NCI-H69 (cell line): ENCODE measurements around the gene USP36.

Experiments
- DNase-seq: peaks from one replicate; lab custom pipeline; 2025; lab: John Stamatoyannopoulos, UW

USP36 gene

GRCh38 chr17:78815696-78816095, 24.9 kb downstream of the USP36 start:
- no peak for DNase-seq

DNA sequence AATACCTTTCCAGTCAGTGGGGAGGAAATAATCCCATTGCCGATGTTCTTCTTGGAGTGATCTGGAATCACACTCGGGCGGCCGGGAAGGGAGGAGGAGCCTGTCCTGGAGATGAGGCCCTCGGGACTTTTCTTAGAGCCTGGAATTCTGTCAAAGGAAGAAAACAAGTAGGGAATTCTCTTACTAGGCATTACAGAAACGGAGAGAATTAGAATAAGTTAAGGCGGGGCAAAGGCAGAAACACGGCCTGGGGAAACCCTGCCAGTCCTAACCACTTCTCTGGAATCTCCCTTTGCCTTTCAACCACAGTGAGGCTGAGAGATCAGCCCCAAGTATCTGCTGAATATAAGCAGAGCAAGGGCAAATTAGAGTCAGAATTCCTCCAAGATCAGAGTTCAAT, 27.8 kb downstream of the USP36 start:
- DNase-seq: no peak

DNA sequence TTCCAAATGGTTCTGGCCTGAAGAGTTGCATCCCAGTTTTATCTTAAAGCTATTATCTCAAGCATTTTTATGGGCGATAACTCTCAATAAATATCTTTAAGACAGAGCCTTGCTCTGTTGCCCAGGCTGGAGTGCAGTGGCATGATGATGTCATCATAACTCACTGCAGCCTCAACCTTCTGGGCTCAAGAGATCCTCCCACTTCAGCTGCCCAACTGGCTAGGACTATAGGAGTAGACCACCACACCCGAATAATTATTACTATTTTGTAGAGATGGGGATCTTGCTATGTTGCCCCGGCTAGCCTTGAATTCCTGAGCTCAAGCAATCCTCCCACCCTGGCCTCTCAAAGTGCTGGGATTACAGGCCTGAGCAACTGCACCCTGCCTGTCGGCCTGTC, 32.5 kb downstream of the USP36 start:
- no peak for DNase-seq

GRCh38 chr17:78806451-78806850, 34.2 kb downstream of the USP36 start:
- no peak for DNase-seq

GRCh38 chr17:78805301-78805700, 35.3 kb downstream of the USP36 start:
- no peak for DNase-seq

GRCh38 chr17:78804777-78805176, 35.8 kb downstream of the USP36 start:
- DNase-seq: no peak

DNA sequence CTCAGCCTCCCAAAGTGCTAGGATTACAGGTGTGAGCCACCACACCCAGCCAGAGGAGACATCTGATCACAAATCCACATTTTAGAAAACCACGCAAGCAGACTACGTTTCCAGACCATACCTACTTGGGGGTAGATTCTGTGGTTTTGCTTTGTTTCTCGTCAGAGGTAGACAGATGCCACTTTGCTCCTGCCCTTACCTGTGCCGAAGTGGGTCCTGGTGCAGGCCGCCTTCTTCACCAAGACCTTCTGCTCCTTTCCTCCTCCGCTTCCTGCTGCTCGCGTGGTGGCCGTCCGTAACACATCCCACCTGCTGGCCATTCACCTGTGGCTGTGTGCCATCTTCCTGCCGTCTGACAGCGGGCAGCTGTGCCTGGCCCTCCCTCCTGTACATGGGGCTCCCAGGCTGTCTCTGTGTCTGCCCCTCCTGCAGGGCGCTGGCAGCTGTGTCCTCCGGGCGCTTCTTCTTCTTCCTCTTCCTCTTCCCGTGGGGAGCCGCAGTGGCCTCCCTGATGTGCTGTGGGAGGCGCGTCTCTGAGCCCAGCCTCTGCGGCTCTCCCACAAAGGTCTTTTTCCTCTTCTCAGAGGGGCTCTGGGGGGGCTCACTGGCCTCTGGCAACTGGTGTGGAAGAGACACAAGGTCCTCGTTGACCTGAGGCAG, 37.3 kb downstream of the USP36 start:
- no peak for DNase-seq

- DNase-seq: no peak
These were observed 38.2 kb downstream of the USP36 start for GRCh38 chr17:78802459-78802858.

- DNase-seq: no peak
These were observed 38.6 kb downstream of the USP36 start for GRCh38 chr17:78802008-78802407.

GRCh38 chr17:78800132-78800931, 40.3 kb downstream of the USP36 start:
- no peak for DNase-seq

DNA sequence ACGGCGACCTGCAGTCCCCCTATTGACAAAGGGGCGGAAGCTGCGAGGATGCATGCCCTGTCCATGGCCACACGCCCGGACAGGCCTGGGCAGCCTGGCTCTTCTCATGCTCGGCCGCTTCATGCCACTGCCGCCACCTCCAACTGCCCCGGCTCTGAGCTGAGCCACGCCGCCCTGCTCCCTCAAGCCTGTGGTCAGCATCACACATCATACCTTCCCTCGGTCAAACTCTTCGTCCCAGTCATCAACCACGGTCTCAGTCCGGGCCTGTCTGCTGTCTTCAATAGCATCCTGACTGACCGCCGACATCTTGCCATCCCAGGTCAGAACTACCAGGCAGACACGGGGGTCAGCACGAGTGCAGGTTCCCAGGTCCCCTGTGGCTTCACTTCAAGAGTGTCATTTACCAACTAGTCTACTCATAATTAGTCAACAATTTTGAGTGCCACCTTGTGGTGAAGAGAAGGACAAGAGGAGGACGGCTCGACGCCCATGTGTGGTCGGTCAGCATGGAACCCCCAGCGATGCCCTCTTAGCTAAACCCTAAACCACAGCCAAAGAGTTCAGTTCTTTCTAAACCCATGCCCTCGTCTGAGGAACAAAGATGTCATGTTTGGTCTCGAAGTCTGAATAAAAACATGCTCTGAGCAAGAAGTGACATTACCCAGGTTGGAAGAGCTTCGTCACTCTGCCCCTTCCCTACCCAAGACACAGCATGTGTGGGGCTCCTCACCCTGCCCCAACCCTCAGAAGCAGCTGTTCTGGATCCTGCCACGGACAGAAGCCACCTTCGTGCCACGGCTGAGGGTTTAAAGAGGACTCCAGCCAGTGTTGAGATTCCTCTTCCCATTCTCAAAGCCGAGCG, 41.7 kb downstream of the USP36 start:
- peak; percentile 40 for DNase-seq

DNA sequence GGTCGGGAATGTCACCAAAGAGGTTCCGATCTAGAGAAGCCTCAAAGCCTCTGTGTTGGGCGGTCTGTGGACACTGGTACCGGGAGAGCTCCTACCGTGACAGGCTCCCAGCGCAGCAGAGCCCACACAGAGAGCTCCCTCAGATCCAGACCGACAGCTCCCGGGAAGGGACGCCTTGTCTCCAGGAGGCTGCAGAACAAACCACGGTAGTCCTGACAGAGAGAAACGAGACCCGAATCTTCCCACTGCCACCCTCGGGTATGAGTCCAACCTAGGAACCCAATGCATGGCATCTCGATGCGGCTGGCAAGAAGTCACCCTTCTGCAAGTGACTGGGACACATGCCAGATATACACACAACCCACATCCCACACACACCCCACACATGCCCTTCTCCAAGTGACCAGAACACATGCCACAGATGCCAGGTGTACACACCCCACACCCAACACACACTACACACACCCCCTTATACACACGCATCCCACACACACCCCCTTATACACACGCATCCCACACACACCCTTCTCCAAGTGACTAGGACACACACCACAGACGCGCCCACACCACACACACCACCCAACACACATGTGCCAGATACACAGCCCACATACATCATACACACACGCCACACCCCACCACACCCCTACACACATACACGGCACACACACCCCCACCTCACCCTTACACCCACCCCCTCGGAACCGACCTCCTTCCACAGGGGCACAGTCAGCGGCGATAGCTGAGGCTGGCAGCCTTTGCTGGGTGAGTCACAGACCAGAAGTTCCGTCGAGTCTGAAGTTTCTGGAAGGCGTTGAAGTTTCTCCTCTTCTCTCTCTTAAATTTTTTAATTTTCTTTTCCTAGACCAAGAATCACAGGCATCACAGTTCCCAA, 42.7 kb downstream of the USP36 start:
- DNase-seq: no peak

GRCh38 chr17:78797213-78797612, 43.4 kb downstream of the USP36 start:
- DNase-seq: no peak

DNA sequence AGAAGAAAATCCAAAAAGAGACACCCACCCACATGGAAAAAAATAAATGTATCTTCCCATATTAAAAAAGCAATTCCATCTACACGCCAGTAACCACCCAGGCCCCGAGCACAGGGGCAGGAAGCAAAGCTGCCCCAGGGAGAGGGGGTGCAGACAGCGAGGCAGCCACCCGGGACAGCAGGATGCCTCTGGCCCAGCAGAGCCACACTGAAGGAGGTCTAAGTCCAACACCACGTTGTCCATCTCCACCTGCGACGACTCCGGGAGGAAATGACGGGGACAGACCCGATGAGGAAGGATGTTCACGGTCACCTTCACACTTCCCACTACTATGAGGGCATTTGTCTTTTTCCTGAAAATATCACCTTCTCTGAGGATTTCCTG, 44.1 kb downstream of the USP36 start:
- DNase-seq: no peak

DNA sequence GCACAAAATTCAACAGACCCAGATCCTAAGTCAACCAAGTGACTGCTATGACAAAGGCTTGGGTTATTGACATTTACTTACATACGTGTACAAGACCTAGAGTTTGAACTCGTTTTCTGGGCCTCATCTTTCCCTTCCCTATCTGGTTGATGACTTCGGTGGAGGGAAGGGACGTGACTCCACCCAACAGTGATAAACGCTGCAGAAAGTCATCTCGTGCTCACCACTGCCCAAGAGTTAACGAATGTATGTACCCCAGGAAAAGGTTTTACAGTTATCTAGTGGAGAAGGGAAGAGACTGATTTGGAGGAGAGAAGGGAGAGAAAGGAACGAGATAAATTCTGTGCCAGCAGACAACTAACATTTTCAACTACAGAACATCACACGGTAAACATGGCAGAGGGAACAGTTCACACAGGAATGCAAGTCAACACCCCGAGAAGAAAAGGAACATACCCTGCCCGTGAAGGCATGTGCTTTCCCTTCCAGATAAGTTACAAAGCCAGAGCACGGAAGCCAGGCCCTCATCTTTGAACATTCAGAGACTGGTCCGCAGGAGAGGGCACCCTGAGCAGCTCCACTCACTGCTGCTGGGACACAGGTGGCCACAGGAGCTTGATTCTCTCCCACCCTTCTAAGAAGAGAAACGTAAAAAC, 44.6 kb downstream of the USP36 start:
- no peak for DNase-seq

GRCh38 chr17:78794864-78795640, 45.6 kb downstream of the USP36 start:
- DNase-seq: no peak

- no peak for DNase-seq
These were observed 46.2 kb downstream of the USP36 start for GRCh38 chr17:78794399-78794798.

DNA sequence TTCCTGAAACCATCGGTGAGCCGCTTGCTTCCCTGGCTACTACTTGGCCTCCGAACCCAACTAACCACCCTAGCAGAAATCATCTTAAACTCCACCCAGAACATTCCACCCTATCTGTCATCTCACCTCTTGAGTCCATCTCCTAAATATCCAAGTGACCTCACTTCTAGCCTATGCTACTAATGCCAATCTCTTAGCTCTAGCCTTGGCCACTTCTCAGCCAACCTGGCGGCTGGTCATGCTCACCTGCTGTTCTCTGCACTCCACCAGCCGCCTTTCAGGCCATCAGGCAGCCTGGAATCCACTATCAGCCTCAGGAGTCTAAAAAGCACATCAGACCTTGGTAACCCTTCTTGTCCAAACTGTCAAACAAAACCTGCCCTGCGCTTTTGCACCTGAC, 46.6 kb downstream of the USP36 start:
- no peak for DNase-seq

DNA sequence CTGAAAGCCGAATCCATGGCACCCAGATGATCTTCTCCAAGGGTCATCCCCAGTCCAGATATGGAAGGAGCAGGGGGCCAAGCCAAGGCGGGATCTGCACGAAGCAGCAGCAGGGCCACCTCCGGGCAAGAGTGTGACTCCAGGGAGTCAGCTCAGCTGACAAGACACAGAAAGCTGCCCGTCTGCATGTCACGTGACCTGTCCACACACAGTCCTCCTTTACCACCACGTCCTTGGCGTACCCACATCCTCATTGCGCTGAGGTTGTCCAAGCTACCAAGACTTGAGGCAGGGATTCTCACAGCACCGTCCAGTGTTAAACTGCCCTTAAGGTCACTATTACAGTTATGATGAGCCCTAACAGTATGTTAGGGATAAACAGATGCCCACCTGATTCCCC, 47.2 kb downstream of the USP36 start:
- no peak for DNase-seq
